Measurements from ENCODE around the gene STMN3. TPM values are rescaled to one million over a fixed set of nuclear protein-coding genes. Genes with fewer than 3 reads are reported as not detected.
A peak's percentile ranks its signal among the peaks of the same experiment; 100 is the strongest.
"Not testable (repeated sequence)": the region's sequence is repeated elsewhere in the genome, so short reads cannot be mapped to it uniquely, and the experiment has no call there.

STMN3 gene
- total RNA-seq, 2 donors from 2014 or later: 2.5 to 5.3 TPM

DNA sequence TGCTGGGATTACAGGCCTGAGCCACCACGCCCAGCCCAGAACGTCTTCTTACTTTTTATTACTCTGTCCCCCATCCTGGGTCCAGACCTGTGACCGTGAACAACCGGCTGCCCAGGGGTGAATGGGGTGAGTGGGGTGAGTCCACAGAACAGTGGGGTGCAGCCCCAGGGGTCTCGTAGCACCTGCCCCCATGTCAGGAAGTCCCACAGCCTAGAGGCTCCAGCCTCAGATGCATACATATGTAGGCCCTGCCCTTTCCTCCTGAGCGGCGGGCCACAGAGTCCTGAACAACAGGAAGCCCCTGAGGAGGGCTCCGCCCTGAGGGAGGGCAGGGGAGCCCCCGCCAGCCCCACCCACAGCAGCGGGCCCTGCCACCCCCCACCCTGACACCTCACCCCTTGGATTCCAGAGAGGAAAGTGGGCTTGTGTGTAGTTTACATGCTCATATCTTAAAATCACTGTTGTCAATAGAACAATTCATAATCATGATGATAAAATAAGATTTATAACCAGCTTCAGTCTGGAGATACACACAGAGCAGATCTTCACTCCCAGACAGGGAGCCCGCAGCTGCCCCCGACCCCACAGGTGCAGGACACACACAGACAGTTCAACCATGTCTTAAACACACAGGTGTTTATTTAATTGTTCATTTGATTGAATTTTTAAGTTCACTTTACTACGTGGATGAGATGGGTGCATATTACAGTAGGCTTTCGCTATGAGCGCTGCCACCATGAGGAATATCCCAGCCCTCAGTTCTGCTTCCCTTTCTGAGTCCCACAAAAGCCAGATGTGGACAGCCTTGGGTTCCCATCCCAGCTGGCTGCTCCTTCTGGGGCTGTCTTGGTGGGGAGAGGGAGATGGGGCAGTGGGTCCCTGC, 13.9 kb downstream of the STMN3 start:
- H3K4me3 ChIP-seq: no peak overlapping the region
- peak overlapping the region; percentile 12 to 19 for H3K9ac ChIP-seq (ENCODE audit: low read depth in 2 of 2, low read length in 2 of 2)
- intact Hi-C loops (cut with DNase I): no loop called here
- H3K4me1 ChIP-seq: peaks cover 3% of the 10 kb centered on the region
- no peak for TF ChIP-seq CTCF (IDR thresholded peaks at IDR 0.05)
- H3K27ac ChIP-seq: peak overlapping the region; percentile 53
- H3K36me3 ChIP-seq: no peaks in the 10 kb centered on the region
- peak; percentile 38 for DNase-seq
- H3K9me3 ChIP-seq: no peaks in the 10 kb centered on the region
- no peaks in the 10 kb centered on the region for H3K27me3 ChIP-seq

DNA sequence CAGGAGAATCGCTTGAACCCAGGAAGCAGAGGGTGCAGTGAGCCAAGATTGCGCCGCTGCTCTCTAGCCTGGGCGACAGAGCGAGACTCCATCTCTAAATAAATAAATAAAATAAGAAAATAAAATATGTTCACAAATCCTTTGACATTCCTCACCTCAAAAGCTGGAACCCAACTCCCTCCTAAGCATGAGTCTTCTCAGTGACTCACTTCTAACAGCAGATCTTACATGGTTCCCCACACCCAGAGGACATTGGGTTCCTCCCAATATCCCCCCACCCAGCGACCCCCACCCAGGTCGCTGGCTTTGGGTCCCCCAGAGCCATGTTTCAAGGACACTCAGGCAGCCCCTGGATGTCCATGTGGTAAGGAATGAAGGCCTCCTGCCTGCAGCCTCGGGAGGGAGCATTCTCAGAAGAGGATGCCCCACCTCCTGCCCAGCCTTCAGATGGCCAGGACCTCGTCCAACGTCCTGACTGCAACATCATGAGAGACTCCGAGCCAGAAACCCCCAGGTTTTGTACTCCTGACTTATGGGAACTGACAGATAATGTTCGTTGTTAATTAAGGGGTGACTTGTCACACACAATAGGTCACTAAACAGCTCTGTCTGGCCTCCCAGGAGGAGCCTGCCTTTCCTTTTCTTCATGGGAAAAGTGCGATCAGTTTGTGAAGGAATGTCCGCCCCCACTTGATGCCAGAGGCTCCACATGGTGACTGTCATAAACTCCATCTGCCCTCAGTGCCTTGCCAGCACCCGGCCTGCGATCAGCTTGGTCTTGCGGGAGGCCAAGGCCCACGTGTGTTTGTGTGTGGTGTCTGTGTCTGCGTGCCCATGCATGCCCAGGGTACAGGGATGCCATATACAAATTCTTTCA, 16.2 kb downstream of the STMN3 start:
- no peak overlapping the region for H3K9ac ChIP-seq (ENCODE audit: low read depth in 2 of 2, low read length in 2 of 2)
- H3K27me3 ChIP-seq: no peaks in the 10 kb centered on the region
- H3K4me1 ChIP-seq: no peaks in the 10 kb centered on the region
- H3K9me3 ChIP-seq: no peaks in the 10 kb centered on the region
- intact Hi-C loops (cut with DNase I): no loop called here
- TF ChIP-seq CTCF (IDR thresholded peaks at IDR 0.05): no peak
- no peaks in the 10 kb centered on the region for H3K36me3 ChIP-seq
- no peak overlapping the region for H3K4me3 ChIP-seq
- no peak for DNase-seq
- no peak overlapping the region for H3K27ac ChIP-seq

GRCh38 chr20:63635431-63636141, 17.6 kb downstream of the STMN3 start:
- intact Hi-C loops (cut with DNase I): no loop called here
- Histone ChIP-seq H3K9ac (ENCODE audit: low read depth in 2 of 2, low read length in 2 of 2) (peak overlapping the region in 1 of 2 donors; percentile 24), H3K36me3 (no peaks in the 10 kb centered on the region), H3K9me3 (no peaks in the 10 kb centered on the region), H3K27ac (peak overlapping the region; percentile 66), H3K4me3 (peak overlapping the region; percentile 3), H3K27me3 (no peaks in the 10 kb centered on the region), H3K4me1 (no peaks in the 10 kb centered on the region)
- no peak for TF ChIP-seq CTCF (IDR thresholded peaks at IDR 0.05)
- no peak for DNase-seq

- no peak overlapping the region for H3K4me3 ChIP-seq
- H3K27ac ChIP-seq: no peak overlapping the region
- no peaks in the 10 kb centered on the region for H3K9me3 ChIP-seq
- intact Hi-C loops (cut with DNase I): no loop called here
- H3K9ac ChIP-seq (ENCODE audit: low read depth in 2 of 2, low read length in 2 of 2): no peak overlapping the region
- TF ChIP-seq CTCF (IDR thresholded peaks at IDR 0.05): no peak
- H3K27me3 ChIP-seq: no peaks in the 10 kb centered on the region
- H3K36me3 ChIP-seq: no peaks in the 10 kb centered on the region
- no peaks in the 10 kb centered on the region for H3K4me1 ChIP-seq
- DNase-seq: no peak
Measured at GRCh38 chr20:63633732-63634131, 19.5 kb downstream of the STMN3 start.

DNA sequence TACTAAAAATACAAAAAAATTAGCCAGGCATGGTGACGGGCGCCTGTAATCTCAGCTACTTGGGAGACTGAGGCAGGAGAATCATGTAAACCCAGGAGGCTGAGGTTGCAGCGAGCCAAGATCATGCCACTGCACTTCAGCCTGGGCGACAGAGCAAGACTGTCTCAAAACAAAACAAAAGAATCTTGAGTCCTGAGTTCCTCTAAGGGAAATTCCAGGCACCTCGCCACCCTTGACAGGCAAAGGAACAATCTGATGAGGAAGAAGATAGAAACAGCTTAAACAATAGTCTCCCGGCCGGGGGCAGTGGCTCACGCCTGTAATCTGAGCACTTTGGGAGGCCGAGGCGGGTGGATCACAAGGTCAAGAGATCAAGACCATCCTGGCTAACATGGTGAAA, 21.8 kb downstream of the STMN3 start:
- H3K9ac ChIP-seq (ENCODE audit: low read depth in 2 of 2, low read length in 2 of 2); H3K4me3 ChIP-seq; H3K4me1 ChIP-seq; H3K27ac ChIP-seq; H3K9me3 ChIP-seq; H3K36me3 ChIP-seq; intact Hi-C loops (cut with DNase I); H3K27me3 ChIP-seq; DNase-seq: not testable (repeated sequence)

DNA sequence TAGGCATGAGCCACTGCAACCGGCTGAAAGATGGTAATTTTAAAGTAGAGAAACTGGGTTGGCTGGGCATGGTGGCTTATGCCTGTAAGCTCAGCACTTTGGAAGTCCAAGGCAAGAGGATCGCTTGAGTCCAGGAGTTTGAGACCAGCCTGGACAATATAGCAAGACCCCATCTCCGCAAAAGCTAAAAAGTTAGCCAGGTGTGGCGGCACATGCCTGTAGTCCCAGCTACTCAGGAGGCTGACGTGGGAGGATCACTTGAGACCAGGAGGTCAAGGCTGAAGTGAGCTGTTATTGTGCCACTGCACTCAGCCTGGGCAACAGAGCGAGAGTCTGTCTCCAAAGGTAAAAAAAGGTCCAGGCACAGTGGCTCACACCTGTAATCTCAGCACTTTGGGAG, 22.3 kb downstream of the STMN3 start:
- H3K9me3 ChIP-seq; DNase-seq; H3K27me3 ChIP-seq; H3K4me1 ChIP-seq; H3K9ac ChIP-seq (ENCODE audit: low read depth in 2 of 2, low read length in 2 of 2); H3K27ac ChIP-seq; H3K36me3 ChIP-seq; H3K4me3 ChIP-seq; intact Hi-C loops (cut with DNase I): not testable (repeated sequence)
